Nephron (organoid): ENCODE measurements around the gene CCDC83.
"Not testable (repeated sequence)": the region's sequence is repeated elsewhere in the genome, so short reads cannot be mapped to it uniquely, and the experiment has no call there.

ENCODE experiments used
- H3K27ac Mint-ChIP-seq, 3 experiments: 2 replicates each; pipeline ENCODE4 v1.8.0; 2020; ENCODE audit warnings: mixed read lengths in 3 of 3, mild to moderate bottlenecking in 2 of 3, moderate library complexity in 1 of 3
- H3K27me3 Mint-ChIP-seq: 2 replicates; pipeline ENCODE4 v1.8.0; 2021; ENCODE audit warnings: low read depth, mild to moderate bottlenecking, moderate library complexity, mixed read lengths
- H3K36me3 Mint-ChIP-seq: 2 replicates; pipeline ENCODE4 v1.8.0; 2020; ENCODE audit warnings: low read depth, mixed read lengths
- H3K4me1 Mint-ChIP-seq: 2 replicates; pipeline ENCODE4 v1.8.0; 2020; ENCODE audit warnings: mixed read lengths
- H3K4me3 Mint-ChIP-seq, 3 experiments: 2 replicates each; pipeline ENCODE4 v1.8.0; 2020; ENCODE audit warnings: mild to moderate bottlenecking in 3 of 3, mixed read lengths in 3 of 3, moderate library complexity in 2 of 3
- H3K9me3 Mint-ChIP-seq: 2 replicates; pipeline ENCODE4 v1.8.0; 2020; ENCODE audit warnings: mixed read lengths
- CTCF ChIP-seq, 3 experiments: fragments of 200-600 bp; sonication (generic); IDR thresholded peaks; one replicate each; pipeline ENCODE4 v1.5.0; 2021; ENCODE audit warnings: antibody characterized with exemption in 3 of 3; ENCODE audit not compliant: unreplicated experiment in 3 of 3

The CCDC83 gene

DNA sequence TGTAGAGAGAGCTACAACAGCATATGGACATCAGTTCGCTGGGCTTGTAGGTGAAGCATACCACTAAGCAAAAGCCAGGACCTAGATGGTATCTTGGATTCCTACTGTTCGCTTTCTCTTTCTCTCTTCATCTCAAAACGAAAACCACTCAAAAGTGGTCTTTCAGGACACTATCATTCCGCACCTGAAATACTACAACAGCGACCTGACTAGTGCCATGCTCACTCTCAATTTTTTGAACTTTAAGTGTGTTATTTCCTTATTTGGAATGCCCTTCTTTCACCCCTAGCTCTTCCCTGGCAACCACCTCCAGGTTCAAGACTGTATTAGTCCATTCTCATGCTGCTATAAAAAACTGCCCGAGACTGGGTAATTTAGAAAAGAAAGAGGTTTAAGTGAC, 59.2 kb downstream of the CCDC83 start:
- H3K9me3 Mint-ChIP-seq: peaks cover 7% of the 10 kb centered on the region
- TF ChIP-seq CTCF (IDR thresholded peaks at IDR 0.05; ENCODE audit: unreplicated experiment in 3 of 3): no peak
- H3K27ac Mint-ChIP-seq: no peak overlapping the region
- H3K4me1 Mint-ChIP-seq: no peaks in the 10 kb centered on the region
- H3K4me3 Mint-ChIP-seq: no peak overlapping the region
- H3K36me3 Mint-ChIP-seq: no peaks in the 10 kb centered on the region
- H3K27me3 Mint-ChIP-seq: peaks cover 14% of the 10 kb centered on the region

GRCh38 chr11:85918910-85919794, 64.0 kb downstream of the CCDC83 start:
- H3K27ac Mint-ChIP-seq: peak overlapping the region in 1 of 3 experiments; percentile 40
- no peaks in the 10 kb centered on the region for H3K36me3 Mint-ChIP-seq
- peaks cover 5% of the 10 kb centered on the region for H3K27me3 Mint-ChIP-seq
- H3K9me3 Mint-ChIP-seq: peaks cover 10% of the 10 kb centered on the region
- no peak for TF ChIP-seq CTCF (IDR thresholded peaks at IDR 0.05; ENCODE audit: unreplicated experiment in 3 of 3)
- H3K4me3 Mint-ChIP-seq: no peak overlapping the region
- H3K4me1 Mint-ChIP-seq: no peaks in the 10 kb centered on the region

DNA sequence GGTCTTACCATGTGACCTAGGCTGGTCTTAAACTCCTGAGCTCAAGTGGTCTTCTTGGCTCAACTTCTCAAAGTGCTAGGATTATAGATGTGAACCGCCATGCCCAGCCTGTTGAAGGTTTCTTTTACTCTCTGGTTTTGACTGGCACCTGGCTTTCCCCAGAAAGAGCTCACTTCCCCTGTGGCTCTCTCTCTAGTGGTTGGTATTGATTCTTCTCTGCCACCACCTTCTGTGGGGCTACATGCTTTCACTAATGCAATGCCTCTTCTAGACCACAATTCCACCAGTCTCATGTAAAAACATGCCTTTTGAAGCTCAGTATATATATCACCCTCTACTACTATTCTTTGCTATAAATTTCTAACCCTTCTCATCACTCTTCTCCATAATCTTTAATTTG, 67.2 kb downstream of the CCDC83 start:
- Mint-ChIP-seq H3K4me1 (no peaks in the 10 kb centered on the region), H3K9me3 (peaks cover 5% of the 10 kb centered on the region), H3K36me3 (peaks cover 5% of the 10 kb centered on the region), H3K27ac (no peak overlapping the region), H3K27me3 (peaks cover 5% of the 10 kb centered on the region), H3K4me3 (no peak overlapping the region)
- TF ChIP-seq CTCF (IDR thresholded peaks at IDR 0.05; ENCODE audit: unreplicated experiment in 3 of 3): no peak

- Mint-ChIP-seq H3K4me1 (no peaks in the 10 kb centered on the region), H3K27me3 (peaks cover under 1% of the 10 kb centered on the region), H3K36me3 (peaks cover 5% of the 10 kb centered on the region), H3K27ac (no peak overlapping the region), H3K4me3 (no peak overlapping the region), H3K9me3 (peaks cover 11% of the 10 kb centered on the region)
- no peak for TF ChIP-seq CTCF (IDR thresholded peaks at IDR 0.05; ENCODE audit: unreplicated experiment in 3 of 3)
Observed at GRCh38 chr11:85923455-85923854, 68.3 kb downstream of the CCDC83 start.

DNA sequence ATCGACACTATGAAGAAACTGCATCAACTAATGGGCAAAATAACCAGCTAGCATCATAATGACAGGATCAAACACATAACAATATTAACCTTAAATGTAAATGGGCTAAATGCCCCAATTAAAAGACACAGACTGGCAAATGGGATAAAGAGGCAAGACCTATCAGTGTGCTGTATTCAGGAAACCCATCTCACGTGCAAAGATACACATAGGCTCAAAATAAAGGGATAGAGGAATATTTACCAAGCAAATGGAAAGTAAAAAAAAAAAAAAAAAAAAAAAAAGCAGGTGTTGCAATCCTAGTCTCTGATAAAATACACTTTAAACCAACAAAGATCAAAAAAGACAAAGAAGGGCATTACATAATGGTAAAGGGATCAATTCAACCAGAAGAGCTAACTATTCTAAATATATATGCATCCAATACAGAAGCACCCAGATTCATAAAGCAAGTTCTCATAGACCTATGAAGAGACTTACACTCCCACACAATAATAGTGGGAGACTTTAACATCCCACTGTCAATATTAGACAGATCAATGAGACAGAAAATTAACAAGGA, 71.6 kb downstream of the CCDC83 start:
- H3K4me3 Mint-ChIP-seq, H3K27me3 Mint-ChIP-seq, H3K4me1 Mint-ChIP-seq, H3K36me3 Mint-ChIP-seq, H3K27ac Mint-ChIP-seq: not testable (repeated sequence)
- peaks cover 25% of the 10 kb centered on the region for H3K9me3 Mint-ChIP-seq

DNA sequence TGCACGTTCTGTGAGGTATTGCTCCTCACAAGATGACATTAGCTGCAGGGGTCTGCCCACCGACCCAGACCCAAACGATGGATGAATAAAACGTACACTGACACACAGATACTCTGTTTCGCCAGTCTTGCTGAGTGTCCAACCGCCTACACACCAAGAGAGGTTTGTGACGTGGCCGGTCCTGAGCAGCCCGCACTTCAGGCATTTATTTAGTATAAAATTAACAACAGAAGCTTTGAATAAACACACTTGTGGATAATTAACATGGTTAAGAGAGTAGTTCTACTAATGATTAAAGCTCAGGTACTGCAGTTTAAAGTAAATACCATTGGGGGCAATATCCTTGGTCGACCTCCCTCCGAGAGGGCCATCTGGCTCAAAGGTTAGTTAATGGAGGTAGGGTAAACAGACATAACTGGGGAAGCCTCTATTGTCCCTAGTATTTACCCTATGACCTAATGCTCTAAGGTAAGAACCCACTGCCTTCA, 75.7 kb downstream of the CCDC83 start:
- H3K27me3 Mint-ChIP-seq: no peaks in the 10 kb centered on the region
- H3K27ac Mint-ChIP-seq: no peak overlapping the region
- no peak overlapping the region for H3K4me3 Mint-ChIP-seq
- H3K4me1 Mint-ChIP-seq: no peaks in the 10 kb centered on the region
- no peak for TF ChIP-seq CTCF (IDR thresholded peaks at IDR 0.05; ENCODE audit: unreplicated experiment in 3 of 3)
- H3K9me3 Mint-ChIP-seq: peaks cover 24% of the 10 kb centered on the region
- H3K36me3 Mint-ChIP-seq: peaks cover 6% of the 10 kb centered on the region
